HAP-1 (cell line): ENCODE data around the gene GPR52.

Experiments
- DNase-seq, 2 experiments: peaks; one replicate each; pipeline ENCODE4 v3.0.0-alpha.2; 2016 to 2020; ENCODE audit warnings: low spot score in 2 of 2
- H3K27me3 ChIP-seq: fragments of 250-450 bp; sonication (Bioruptor Pico); 2 replicates; pipeline ENCODE4 v1.5.1; 2020; ENCODE audit warnings: low read depth, mild to moderate bottlenecking, moderate library complexity
- H3K36me3 ChIP-seq: fragments of 250-450 bp; sonication (Bioruptor Pico); replicated peaks from 2 replicates; pipeline ENCODE4 v1.5.1; 2020; ENCODE audit warnings: mild to moderate bottlenecking
- H3K4me1 ChIP-seq: fragments of 250-450 bp; sonication (Bioruptor Pico); 2 replicates; pipeline ENCODE4 v1.5.1; 2020; ENCODE audit warnings: mild to moderate bottlenecking
- H3K4me3 ChIP-seq: fragments of 250-450 bp; sonication (Bioruptor Pico); 2 replicates; pipeline ENCODE4 v1.5.1; 2020; ENCODE audit warnings: mild to moderate bottlenecking, moderate library complexity
- H3K9me3 ChIP-seq: fragments of 250-450 bp; sonication (Bioruptor Pico); 2 replicates; pipeline ENCODE4 v1.5.1; 2020; ENCODE audit warnings: mild to moderate bottlenecking, moderate library complexity
- in situ Hi-C: fragments of 300-500 bp; cut with MboI; formaldehyde crosslinking; loops from 3 replicates; pipeline ENCODE4 v1.14.3; 2020; ENCODE audit warnings: low sequenced_read_pairs, inconsistent platforms, mixed read lengths

Gene GPR52

GRCh38 chr1:174497478-174497877, 49.7 kb downstream of the GPR52 start:
- Histone ChIP-seq H3K9me3 (no peaks in the 10 kb centered on the region), H3K27me3 (no peaks in the 10 kb centered on the region), H3K4me1 (peaks cover 9% of the 10 kb centered on the region), H3K4me3 (no peak overlapping the region), H3K36me3 (no peaks in the 10 kb centered on the region)
- peak; percentile 62 to 96 for DNase-seq
- in situ Hi-C loops, result no loop called here
